Testis (tissue), 3 donors: ENCODE results near the gene CACNA1D. TPM values are rescaled to one million over a fixed set of nuclear protein-coding genes. Genes with fewer than 3 reads are reported as not detected.

Experiments
- DNase-seq: peaks from one replicate; pipeline ENCODE4 v3.0.0-alpha.2; 2019
- H3K27ac ChIP-seq, 2 donors: fragments of 200-600 bp; sonication (generic); one replicate each; pipeline ENCODE4 v1.5.1; 2019
- H3K27me3 ChIP-seq: fragments of 200-600 bp; sonication (generic); one replicate; pipeline ENCODE4 v1.5.1; 2019
- H3K36me3 ChIP-seq: fragments of 200-600 bp; sonication (generic); one replicate; pipeline ENCODE4 v1.5.1; 2017; ENCODE audit warnings: low read depth; ENCODE audit errors: missing control alignments
- H3K4me1 ChIP-seq: fragments of 200-600 bp; sonication (generic); one replicate; pipeline ENCODE4 v1.5.1; 2019
- H3K4me3 ChIP-seq, 2 donors: fragments of 200-600 bp; sonication (generic); one replicate each; pipeline ENCODE4 v1.5.1; 2017 to 2019
- H3K9me3 ChIP-seq: fragments of 200-600 bp; sonication (generic); one replicate; pipeline ENCODE4 v1.5.1; 2017
- CTCF ChIP-seq, 3 experiments: fragments of 450-650 bp in 2 of 3; fragments of 200-600 bp in 1 of 3; sonication (generic) in 1 of 3; IDR thresholded peaks; one replicate each; pipeline ENCODE4 v1.5.1; 2016 to 2019; ENCODE audit warnings: antibody characterized with exemption in 3 of 3, mild to moderate bottlenecking in 2 of 3, moderate library complexity in 1 of 3
- POLR2A ChIP-seq: fragments of 450-650 bp; IDR thresholded peaks from one replicate; pipeline ENCODE4 v1.6.1; 2017; ENCODE audit warnings: antibody characterized with exemption, mild to moderate bottlenecking, moderate library complexity
- WGBS, 2 donors: methylation state at CpG; one replicate each; pipeline ENCODE4 v1.1.5; 2018; 5-methylcytosine and 5-hydroxymethylcytosine counted together
- intact Hi-C: fragments of 100-400 bp; cut with DNase I; formaldehyde crosslinking; loops from one replicate; pipeline ENCODE4 v1.15.1; 2023; ENCODE audit warnings: low total_unique reads
- polyA plus RNA-seq: library from polyadenylated mRNA; stranded (reverse); fragments of 350-450 nt; fragmentation: Illumina TruSeq; extraction: RNeasy Lipid Tissue Mini Kit (QIAGEN cat#74804); gene quantifications from one replicate; pipeline ENCODE4 v1.2.3, GENCODE V29; 2014; ENCODE audit warnings: low read depth, low replicate concordance; ENCODE audit not compliant: insufficient read depth
- total RNA-seq, 2 donors: library from RNA; depleted of rRNA; stranded (reverse); fragments of >200 nt; gene quantifications; one replicate each; pipeline ENCODE4 v1.2.3, GENCODE V29; 2016

CACNA1D gene
- total and polyA plus RNA-seq, 3 donors from 2014 or later: 8.0 to 39.0 (median 37.6) TPM

GRCh38 chr3:53518495-53518981, 24.1 kb downstream of the CACNA1D start:
- no peak for DNase-seq
- H3K27ac ChIP-seq: no peak overlapping the region

GRCh38 chr3:53519065-53519709, 24.8 kb downstream of the CACNA1D start:
- intact Hi-C loops: no loop called here
- no peaks in the 10 kb centered on the region for H3K9me3 ChIP-seq
- no peaks in the 10 kb centered on the region for H3K36me3 ChIP-seq
- no peak overlapping the region for H3K27ac ChIP-seq
- peaks cover 21% of the 10 kb centered on the region for H3K4me1 ChIP-seq
- H3K27me3 ChIP-seq: no peaks in the 10 kb centered on the region
- WGBS, 2 donors: 46 to 64% methylated on average over 6 of the region's 6 CpGs
- H3K4me3 ChIP-seq: no peak overlapping the region
- no peak for DNase-seq
- TF ChIP-seq CTCF (IDR thresholded peaks at IDR 0.05) (no peak), POLR2A (no peak)

More at GRCh38 chr3:53518495-53518981, 24.1 kb downstream of the CACNA1D start:
- Histone ChIP-seq H3K36me3 (no peaks in the 10 kb centered on the region), H3K4me3 (no peak overlapping the region), H3K27me3 (no peaks in the 10 kb centered on the region), H3K9me3 (no peaks in the 10 kb centered on the region), H3K4me1 (peaks cover 15% of the 10 kb centered on the region)
- intact Hi-C loops: no loop called here
- 54 to 57% methylated on average over 6 of the region's 6 CpGs for WGBS, 2 donors
- TF ChIP-seq POLR2A (no peak), CTCF (IDR thresholded peaks at IDR 0.05) (no peak)

- intact Hi-C loops: no loop called here
- H3K36me3 ChIP-seq: no peaks in the 10 kb centered on the region
- H3K27me3 ChIP-seq: no peaks in the 10 kb centered on the region
- DNase-seq: no peak
- peaks cover 36% of the 10 kb centered on the region for H3K4me1 ChIP-seq
- H3K4me3 ChIP-seq: no peak overlapping the region
- 80 to 92% methylated on average over 3 of the region's 3 CpGs for WGBS, 2 donors
- TF ChIP-seq POLR2A: no peak
- TF ChIP-seq CTCF (IDR thresholded peaks at IDR 0.05): no peak
- H3K27ac ChIP-seq: peak overlapping the region in 1 of 2 donors; percentile 52
- H3K9me3 ChIP-seq: no peaks in the 10 kb centered on the region
Observed at GRCh38 chr3:53523346-53523745, 28.9 kb downstream of the CACNA1D start.

GRCh38 chr3:53524566-53524965, 30.2 kb downstream of the CACNA1D start:
- 34 to 56% methylated on average over 1 of the region's 1 CpG for WGBS, 2 donors
- Histone ChIP-seq H3K27me3 (no peaks in the 10 kb centered on the region), H3K27ac (peak overlapping the region in 1 of 2 donors; percentile 52), H3K36me3 (no peaks in the 10 kb centered on the region), H3K4me3 (no peak overlapping the region), H3K9me3 (no peaks in the 10 kb centered on the region), H3K4me1 (peaks cover 28% of the 10 kb centered on the region)
- intact Hi-C loops: no loop called here
- TF ChIP-seq POLR2A (no peak), CTCF (IDR thresholded peaks at IDR 0.05) (no peak)
- DNase-seq: no peak
